Liver (tissue), 9 donors: ENCODE results near the gene CAMLG. TPM values are rescaled to one million over a fixed set of nuclear protein-coding genes. Genes with fewer than 3 reads are reported as not detected.

Experiments
- DNase-seq: peaks from one replicate; pipeline ENCODE4 v3.0.0-alpha.2; 2017; ENCODE audit warnings: low spot score
- H3K27ac ChIP-seq, 2 donors: one replicate each; pipeline ENCODE4 v1.7.0; 2013; ENCODE audit warnings: inconsistent platforms in 2 of 2, low read length in 2 of 2, control low read depth in 1 of 2, low read depth in 1 of 2, mild to moderate bottlenecking in 1 of 2
- H3K27me3 ChIP-seq, 4 donors: one replicate each; pipeline versions ENCODE4 v1.6.1 to v1.7.0; 2013; ENCODE audit warnings: low read length in 3 of 4, inconsistent platforms in 1 of 4, mild to moderate bottlenecking in 1 of 4, moderate library complexity in 1 of 4; ENCODE audit not compliant: control insufficient read depth in 4 of 4, insufficient read depth in 4 of 4
- H3K36me3 ChIP-seq, 4 donors: one replicate each; pipeline versions ENCODE4 v1.6.1 to v1.7.0; 2013; ENCODE audit warnings: low read length in 3 of 4, mild to moderate bottlenecking in 3 of 4, low read depth in 1 of 4, moderate library complexity in 1 of 4; ENCODE audit not compliant: control insufficient read depth in 4 of 4, insufficient read depth in 3 of 4
- H3K4me1 ChIP-seq, 4 donors: one replicate each; pipeline versions ENCODE4 v1.6.1 to v1.7.0; 2013; ENCODE audit warnings: low read length in 3 of 4, mild to moderate bottlenecking in 3 of 4, moderate library complexity in 1 of 4; ENCODE audit not compliant: control insufficient read depth in 4 of 4, insufficient read depth in 4 of 4
- H3K4me3 ChIP-seq, 3 donors: one replicate each; pipeline versions ENCODE4 v1.6.1 to v1.7.0; 2013; ENCODE audit warnings: low read length in 3 of 3, control low read depth in 1 of 3, low read depth in 1 of 3, mild to moderate bottlenecking in 1 of 3
- H3K9ac ChIP-seq, 2 donors: one replicate each; pipeline ENCODE4 v1.7.0; 2013; ENCODE audit warnings: low read length in 2 of 2, mild to moderate bottlenecking in 2 of 2, moderate library complexity in 2 of 2, control low read depth in 1 of 2, low read depth in 1 of 2
- H3K9me3 ChIP-seq, 4 donors: one replicate each; pipeline versions ENCODE4 v1.6.1 to v1.7.0; 2013; ENCODE audit warnings: low read length in 3 of 4; ENCODE audit not compliant: control insufficient read depth in 4 of 4
- CTCF ChIP-seq: fragments of 150-350 bp; IDR thresholded peaks from 2 replicates; pipeline ENCODE4 v1.5.1; 2017; ENCODE audit warnings: improper control_type of control experiment, low read depth, low read length; ENCODE audit not compliant: missing input control
- EGR1 ChIP-seq, 2 donors: IDR thresholded peaks; 2 replicates each; pipeline ENCODE4 v1.6.1; 2016 to 2018; ENCODE audit warnings: antibody characterized with exemption in 2 of 2, low read depth in 2 of 2
- FOXA1 ChIP-seq: IDR thresholded peaks from 2 replicates; pipeline ENCODE4 v1.6.1; 2016; ENCODE audit warnings: antibody characterized with exemption
- GABPA ChIP-seq, 2 donors: IDR thresholded peaks in 1 of 2; conservative IDR thresholded peaks in 1 of 2; 2 replicates each; pipeline ENCODE4 v1.6.1; 2016; ENCODE audit warnings: antibody characterized with exemption in 2 of 2, mild to moderate bottlenecking in 1 of 2, moderate library complexity in 1 of 2
- HNF4A ChIP-seq, 2 donors: conservative IDR thresholded peaks; 2 replicates each; pipeline ENCODE4 v1.6.1; 2016; ENCODE audit warnings: antibody characterized with exemption in 2 of 2, mild to moderate bottlenecking in 2 of 2
- JUND ChIP-seq, 2 donors: IDR thresholded peaks; 2 replicates each; pipeline ENCODE4 v1.6.1; 2016; ENCODE audit warnings: antibody characterized with exemption in 2 of 2
- MAX ChIP-seq: IDR thresholded peaks from 2 replicates; pipeline ENCODE4 v1.6.1; 2016; ENCODE audit warnings: antibody characterized with exemption
- NR2F2 ChIP-seq: IDR thresholded peaks from 2 replicates; pipeline ENCODE4 v1.6.1; 2016; ENCODE audit warnings: antibody characterized with exemption
- REST ChIP-seq: IDR thresholded peaks from 2 replicates; pipeline ENCODE4 v1.6.1; 2016; ENCODE audit warnings: antibody characterized with exemption, mild to moderate bottlenecking
- RXRA ChIP-seq, 2 donors: IDR thresholded peaks; 2 replicates each; pipeline ENCODE4 v1.6.1; 2017 to 2018; ENCODE audit warnings: antibody characterized with exemption in 2 of 2, mild to moderate bottlenecking in 1 of 2
- TAF1 ChIP-seq: conservative IDR thresholded peaks from 2 replicates; pipeline ENCODE4 v1.6.1; 2016; ENCODE audit warnings: antibody characterized with exemption, mild to moderate bottlenecking
- YY1 ChIP-seq: IDR thresholded peaks from 2 replicates; pipeline ENCODE4 v1.6.1; 2016; ENCODE audit warnings: antibody characterized with exemption, mild to moderate bottlenecking
- ZBTB33 ChIP-seq: IDR thresholded peaks from 2 replicates; pipeline ENCODE4 v1.6.1; 2016; ENCODE audit warnings: antibody characterized with exemption
- WGBS: extraction: QIAGEN DNeasy Blood & Tissue Kit; methylation state at CpG from one replicate; pipeline ENCODE4 v1.1.7; 2013; 5-methylcytosine and 5-hydroxymethylcytosine counted together
- polyA plus RNA-seq, 2 donors: library from polyadenylated mRNA; stranded (reverse) in 1 of 2; unstranded in 1 of 2; fragments of 200-250 nt in 1 of 2; fragments of >200 nt in 1 of 2; fragmentation: Nextera tagmentation in 1 of 2; extraction: Ambion mirVana in 1 of 2; gene quantifications; one replicate each; pipeline versions ENCODE4 v1.2.1 to v1.2.3, GENCODE V29; 2013 to 2015
- total RNA-seq, 2 donors: library from RNA; depleted of rRNA; stranded (reverse); fragments of >200 nt; gene quantifications; one replicate each; pipeline ENCODE4 v1.2.3, GENCODE V29; 2014
- donor health status: healthy.
- donor health status: healthy.
- donor health status: healthy.
- donor health status: healthy.
- donor health status: healthy.

Gene CAMLG
- total and polyA plus RNA-seq, 4 donors: 5.2 to 17.0 (median 9.8) TPM

- WGBS: 64% methylated on average over 2 of the region's 2 CpGs
- no peak overlapping the region for H3K9ac ChIP-seq
- no peak for DNase-seq
- peaks cover 10 to 65% (median 55%) of the 10 kb centered on the region in 4 donors for H3K36me3 ChIP-seq
- no peaks in the 10 kb centered on the region for H3K4me1 ChIP-seq
- H3K27me3 ChIP-seq: no peaks in the 10 kb centered on the region
- TF ChIP-seq NR2F2: no peak
- H3K4me3 ChIP-seq: no peak overlapping the region
- no peaks in the 10 kb centered on the region for H3K9me3 ChIP-seq
- H3K27ac ChIP-seq: no peak overlapping the region
These were observed 55.7 kb downstream of the CAMLG start for GRCh38 chr5:134794082-134794481.

GRCh38 chr5:134794819-134795218 lies 56.5 kb downstream of the CAMLG start:
- TF ChIP-seq GABPA (IDR thresholded peaks at IDR 0.05 in 1 of 2, conservative IDR thresholded peaks at IDR 0.05 in 1 of 2): no peak
- TF ChIP-seq ZBTB33: no peak
- TF ChIP-seq YY1: no peak
- no peak for TF ChIP-seq CTCF
- no peak for TF ChIP-seq MAX
- no peak for TF ChIP-seq JUND (IDR thresholded peaks at IDR 0.05)
- no peak for TF ChIP-seq HNF4A (conservative IDR thresholded peaks at IDR 0.05)
- TF ChIP-seq EGR1 (IDR thresholded peaks at IDR 0.05; ENCODE audit: low read depth in 2 of 2): no peak
- no peak for TF ChIP-seq REST
- Histone ChIP-seq H3K4me3 (no peak overlapping the region), H3K27ac (no peak overlapping the region), H3K36me3 (peaks cover 10 to 59% (median 52%) of the 10 kb centered on the region in 4 donors), H3K9ac (no peak overlapping the region), H3K4me1 (no peaks in the 10 kb centered on the region), H3K27me3 (no peaks in the 10 kb centered on the region), H3K9me3 (no peaks in the 10 kb centered on the region)
- DNase-seq: no peak
- WGBS: 96% methylated on average over 8 of the region's 8 CpGs

- no peaks in the 10 kb centered on the region for H3K27me3 ChIP-seq
- no peak overlapping the region for H3K4me3 ChIP-seq
- no peak overlapping the region for H3K27ac ChIP-seq
- H3K4me1 ChIP-seq: no peaks in the 10 kb centered on the region
- no peak for DNase-seq
- H3K9me3 ChIP-seq: no peaks in the 10 kb centered on the region
- H3K36me3 ChIP-seq: peaks cover 8 to 48% (median 31%) of the 10 kb centered on the region in 4 donors
- no peak overlapping the region for H3K9ac ChIP-seq
- TF ChIP-seq NR2F2: no peak
- TF ChIP-seq TAF1: no peak
- TF ChIP-seq FOXA1: no peak
- no peak for TF ChIP-seq RXRA (IDR thresholded peaks at IDR 0.05)
- TF ChIP-seq REST: no peak
- 88% methylated on average over 5 of the region's 5 CpGs for WGBS
These were observed 60.1 kb downstream of the CAMLG start for GRCh38 chr5:134798468-134798867.
